Keratinocyte (primary cell): ENCODE results near the gene DPYD. TPM values are rescaled to one million over a fixed set of nuclear protein-coding genes. Genes with fewer than 3 reads are reported as not detected.

Experiments
- DNase-seq: peaks from one replicate; pipeline ENCODE4 v3.0.0-alpha.2; 2011; ENCODE audit warnings: low read depth, missing footprints, low spot score
- FAIRE-seq: peaks from 2 replicates; lab custom pipeline; 2011; peaks lifted over from hg19 to GRCh38; lab: Jason Lieb, UNC
- H2AFZ ChIP-seq: 2 replicates; pipeline ENCODE4 v1.6.0; 2012; ENCODE audit warnings: low read length, control low read depth, inconsistent platforms; ENCODE audit not compliant: control insufficient read depth
- H3K27ac ChIP-seq: 2 replicates; pipeline ENCODE4 v1.5.1; 2011; ENCODE audit warnings: low read length; ENCODE audit not compliant: control insufficient read depth, insufficient read depth
- H3K27me3 ChIP-seq: 3 replicates; pipeline ENCODE4 v1.6.0; 2011; ENCODE audit warnings: low read length; ENCODE audit not compliant: control insufficient read depth, insufficient read depth; ENCODE audit errors: extremely low read depth
- H3K36me3 ChIP-seq, 2 experiments: 2 replicates in 1 of 2; 3 replicates in 1 of 2; pipeline ENCODE4 v1.5.1; 2011; ENCODE audit warnings: low read length in 2 of 2, mild to moderate bottlenecking in 1 of 2; ENCODE audit not compliant: control insufficient read depth in 2 of 2, insufficient read depth in 2 of 2; ENCODE audit errors: extremely low read depth in 1 of 2
- H3K4me1 ChIP-seq: 3 replicates; pipeline ENCODE4 v1.5.1; 2011; ENCODE audit warnings: low read length; ENCODE audit not compliant: control insufficient read depth, insufficient read depth; ENCODE audit errors: extremely low read depth
- H3K4me2 ChIP-seq: 3 replicates; pipeline ENCODE4 v1.6.0; 2011; ENCODE audit warnings: low read depth, low read length; ENCODE audit not compliant: control insufficient read depth, insufficient read depth; ENCODE audit errors: extremely low read depth
- H3K4me3 ChIP-seq, 3 experiments: fragments of 200-600 bp in 1 of 3; sonication (generic) in 1 of 3; 2 replicates in 2 of 3; 3 replicates in 1 of 3; pipeline ENCODE4 v1.5.1; 2011 to 2016; ENCODE audit warnings: low read length in 3 of 3, mild to moderate bottlenecking in 3 of 3, control low read depth in 2 of 3, inconsistent platforms in 1 of 3, low read depth in 1 of 3, mixed read lengths in 1 of 3, mixed run types in 1 of 3, moderate library complexity in 1 of 3; ENCODE audit not compliant: control insufficient read depth in 2 of 3, insufficient read depth in 2 of 3; ENCODE audit errors: extremely low read depth in 1 of 3
- H3K79me2 ChIP-seq: 2 replicates; pipeline ENCODE4 v1.6.0; 2012; ENCODE audit warnings: low read length; ENCODE audit not compliant: control insufficient read depth, insufficient read depth
- H3K9ac ChIP-seq: 3 replicates; pipeline ENCODE4 v1.6.0; 2011; ENCODE audit warnings: low read length; ENCODE audit not compliant: control insufficient read depth, insufficient read depth; ENCODE audit errors: extremely low read depth
- H3K9me1 ChIP-seq: 3 replicates; pipeline ENCODE4 v1.6.0; 2011; ENCODE audit warnings: low read length; ENCODE audit not compliant: control insufficient read depth, insufficient read depth; ENCODE audit errors: extremely low read depth
- H3K9me3 ChIP-seq: 2 replicates; pipeline ENCODE4 v1.5.1; 2012; ENCODE audit warnings: low read depth, low read length; ENCODE audit not compliant: control insufficient read depth
- H4K20me1 ChIP-seq: 3 replicates; pipeline ENCODE4 v1.6.0; 2011; ENCODE audit warnings: low read length; ENCODE audit not compliant: control insufficient read depth, insufficient read depth; ENCODE audit errors: extremely low read depth
- CTCF ChIP-seq, 3 experiments: IDR thresholded peaks in 1 of 3; conservative IDR thresholded peaks in 1 of 3; optimal IDR thresholded peaks in 1 of 3; 2 replicates in 2 of 3; 3 replicates in 1 of 3; pipeline versions ENCODE3 to v1.5.1; 2011; ENCODE audit warnings: low read length in 3 of 3, mild to moderate bottlenecking in 3 of 3, moderate library complexity in 2 of 3, control low read depth in 1 of 3, inconsistent platforms in 1 of 3; ENCODE audit not compliant: insufficient read depth in 2 of 3; ENCODE audit errors: extremely low read depth in 1 of 3
- EZH2 ChIP-seq: IDR thresholded peaks from one replicate; pipeline ENCODE4 v1.6.1; 2012; ENCODE audit warnings: inconsistent platforms, mild to moderate bottlenecking, low read length, moderate library complexity
- dilution Hi-C: fragments of 300-500 bp; cut with MboI; formaldehyde crosslinking; loops from one replicate; pipeline ENCODE4 v1.7.0; 2020; ENCODE audit warnings: low sequenced_read_pairs; ENCODE audit not compliant: extremely low pct_ligation_motif_present
- polyA plus RNA-seq, 5 experiments: library from polyadenylated mRNA; depleted of rRNA in 3 of 5; stranded (reverse) in 3 of 5; stranded (forward) in 1 of 5; unstranded in 1 of 5; fragments of >200 nt; gene quantifications; 1 replicate in 1 of 5; 2 replicates in 3 of 5; 3 replicates in 1 of 5; pipeline versions ENCODE4 v1.2.1 to v1.2.3, GENCODE V29; 2011 to 2012; ENCODE audit warnings: missing spikeins in 2 of 5, low read depth in 1 of 5, low replicate concordance in 1 of 5

DPYD gene
- polyA plus RNA-seq, 1 donor (not counting 4 experiments of a cell fraction or from before 2014, with no cell fraction given), result 1.9 TPM

GRCh38 chr1:97603218-97603617 lies 317.6 kb downstream of the DPYD start:
- Histone ChIP-seq H3K36me3 (no peaks in the 10 kb centered on the region), H3K4me2 (no peak overlapping the region), H3K9ac (no peak overlapping the region), H3K79me2 (no peaks in the 10 kb centered on the region), H3K27me3 (no peaks in the 10 kb centered on the region), H3K27ac (no peak overlapping the region), H4K20me1 (no peaks in the 10 kb centered on the region), H2AFZ (no peak overlapping the region), H3K4me3 (no peak overlapping the region), H3K4me1 (no peaks in the 10 kb centered on the region), H3K9me3 (no peaks in the 10 kb centered on the region), H3K9me1 (no peaks in the 10 kb centered on the region)
- DNase-seq, result no peak
- no peak for FAIRE-seq
- no peak for TF ChIP-seq CTCF (optimal IDR thresholded peaks at IDR 0.05 in 1 of 3, IDR thresholded peaks at IDR 0.05 in 1 of 3, conservative IDR thresholded peaks at IDR 0.05 in 1 of 3; ENCODE audit: extremely low read depth in 1 of 3, insufficient read depth in 2 of 3, low read length in 3 of 3)
- no peak for TF ChIP-seq EZH2
- dilution Hi-C loops, result no loop called here

- no peaks in the 10 kb centered on the region for H4K20me1 ChIP-seq
- H3K9me3 ChIP-seq, result no peaks in the 10 kb centered on the region
- H3K4me1 ChIP-seq, result no peaks in the 10 kb centered on the region
- no peaks in the 10 kb centered on the region for H3K79me2 ChIP-seq
- H3K27ac ChIP-seq, result no peak overlapping the region
- no peak overlapping the region for H3K4me3 ChIP-seq
- H3K9ac ChIP-seq, result no peak overlapping the region
- H2AFZ ChIP-seq, result no peak overlapping the region
- no peak for TF ChIP-seq CTCF (optimal IDR thresholded peaks at IDR 0.05 in 1 of 3, IDR thresholded peaks at IDR 0.05 in 1 of 3, conservative IDR thresholded peaks at IDR 0.05 in 1 of 3; ENCODE audit: extremely low read depth in 1 of 3, insufficient read depth in 2 of 3, low read length in 3 of 3)
- no peak for TF ChIP-seq EZH2
- dilution Hi-C loops, result no loop called here
- DNase-seq (no peak), FAIRE-seq (no peak)
- no peak overlapping the region for H3K4me2 ChIP-seq
- no peaks in the 10 kb centered on the region for H3K36me3 ChIP-seq
- H3K9me1 ChIP-seq, result no peaks in the 10 kb centered on the region
- no peaks in the 10 kb centered on the region for H3K27me3 ChIP-seq
These were observed 321.4 kb downstream of the DPYD start for GRCh38 chr1:97599447-97599846.
